Duodenal mucosa (tissue), 2 donors: ENCODE data around the gene PIK3R2.
"Not testable (repeated sequence)": the region's sequence is repeated elsewhere in the genome, so short reads cannot be mapped to it uniquely, and the experiment has no call there.

Source experiments
- H3K27ac ChIP-seq: one replicate; pipeline ENCODE4 v1.7.0; 2013; ENCODE audit warnings: low read depth, low read length
- H3K27me3 ChIP-seq, 2 donors: one replicate each; pipeline ENCODE4 v1.7.0; 2013; ENCODE audit warnings: low read length in 2 of 2, control low read depth in 1 of 2; ENCODE audit not compliant: insufficient read depth in 2 of 2, control insufficient read depth in 1 of 2
- H3K36me3 ChIP-seq, 2 donors: one replicate each; pipeline ENCODE4 v1.7.0; 2013; ENCODE audit warnings: low read length in 2 of 2, control low read depth in 1 of 2; ENCODE audit not compliant: insufficient read depth in 2 of 2, control insufficient read depth in 1 of 2
- H3K4me1 ChIP-seq, 2 donors: one replicate each; pipeline ENCODE4 v1.7.0; 2013; ENCODE audit warnings: low read length in 2 of 2, control low read depth in 1 of 2; ENCODE audit not compliant: insufficient read depth in 2 of 2, control insufficient read depth in 1 of 2
- H3K4me3 ChIP-seq, 2 donors: one replicate each; pipeline ENCODE4 v1.7.0; 2013; ENCODE audit warnings: low read length in 2 of 2, low read depth in 1 of 2
- H3K9ac ChIP-seq, 2 donors: one replicate each; pipeline ENCODE4 v1.7.0; 2013; ENCODE audit warnings: low read length in 2 of 2, low read depth in 1 of 2
- H3K9me3 ChIP-seq, 2 donors: one replicate each; pipeline ENCODE4 v1.7.0; 2013; ENCODE audit warnings: low read length in 2 of 2, control low read depth in 1 of 2; ENCODE audit not compliant: control insufficient read depth in 1 of 2

The PIK3R2 gene

DNA sequence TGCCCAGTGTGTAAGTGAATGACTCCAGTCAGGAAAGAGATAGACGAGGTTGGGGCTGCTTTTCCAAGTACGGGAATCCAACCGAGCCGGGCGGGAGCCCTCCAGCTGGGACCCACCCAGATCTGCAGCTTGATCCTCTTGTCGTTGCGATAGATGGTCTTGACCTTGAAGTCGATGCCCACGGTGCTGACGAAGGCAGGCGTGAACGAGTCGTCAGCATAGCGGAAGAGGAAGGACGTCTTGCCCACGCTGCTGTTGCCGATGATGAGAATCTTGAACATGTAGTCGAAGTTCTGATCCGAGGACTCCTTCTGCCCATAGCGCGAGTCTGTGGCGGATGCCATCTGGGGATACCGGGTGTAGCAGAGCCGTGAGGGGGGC, 49.4 kb downstream of the PIK3R2 start:
- Histone ChIP-seq H3K9ac (no peak overlapping the region), H3K36me3 (peaks cover 0 to 20% of the 10 kb centered on the region in 2 donors), H3K27me3 (no peaks in the 10 kb centered on the region), H3K9me3 (no peaks in the 10 kb centered on the region), H3K4me1 (peaks cover 7 to 13% of the 10 kb centered on the region in 2 donors), H3K4me3 (no peak overlapping the region), H3K27ac (no peak overlapping the region)

DNA sequence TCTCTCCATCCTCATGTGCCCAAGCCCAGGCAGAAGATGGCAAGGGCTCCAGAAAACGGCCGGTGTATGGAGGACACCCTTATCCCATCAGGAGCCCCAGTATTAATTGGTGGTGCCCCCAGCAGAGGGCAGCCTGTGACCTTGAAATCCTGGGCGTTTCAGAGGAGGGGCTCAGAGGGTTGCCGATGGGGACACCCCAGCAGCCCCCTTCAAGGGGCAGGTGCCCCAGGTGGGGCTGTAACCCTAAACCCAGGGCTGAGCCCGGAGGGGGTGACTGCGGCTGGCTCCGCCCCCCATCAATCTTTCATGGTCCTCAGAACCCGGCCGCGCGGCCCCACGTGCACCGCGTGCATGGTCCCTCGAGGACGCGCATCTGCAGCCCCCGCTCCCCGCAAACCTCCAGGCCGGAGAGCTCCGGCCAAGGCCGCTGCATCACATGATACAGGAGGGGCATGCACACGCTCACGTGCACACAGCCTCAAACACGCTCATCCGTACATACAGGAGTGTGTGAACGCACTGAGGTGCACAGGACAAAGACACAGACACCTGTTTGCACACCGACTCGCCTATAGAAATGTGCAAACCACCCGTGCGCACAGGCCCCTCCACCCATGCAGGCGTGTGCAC, 49.9 kb downstream of the PIK3R2 start:
- Histone ChIP-seq H3K9ac (peak overlapping the region; percentile 59 to 64), H3K4me1 (peaks cover 7 to 13% of the 10 kb centered on the region in 2 donors), H3K27me3 (no peaks in the 10 kb centered on the region), H3K36me3 (peaks cover 0 to 15% of the 10 kb centered on the region in 2 donors), H3K27ac (no peak overlapping the region), H3K4me3 (peak overlapping the region; percentile 84 to 92), H3K9me3 (no peaks in the 10 kb centered on the region)

DNA sequence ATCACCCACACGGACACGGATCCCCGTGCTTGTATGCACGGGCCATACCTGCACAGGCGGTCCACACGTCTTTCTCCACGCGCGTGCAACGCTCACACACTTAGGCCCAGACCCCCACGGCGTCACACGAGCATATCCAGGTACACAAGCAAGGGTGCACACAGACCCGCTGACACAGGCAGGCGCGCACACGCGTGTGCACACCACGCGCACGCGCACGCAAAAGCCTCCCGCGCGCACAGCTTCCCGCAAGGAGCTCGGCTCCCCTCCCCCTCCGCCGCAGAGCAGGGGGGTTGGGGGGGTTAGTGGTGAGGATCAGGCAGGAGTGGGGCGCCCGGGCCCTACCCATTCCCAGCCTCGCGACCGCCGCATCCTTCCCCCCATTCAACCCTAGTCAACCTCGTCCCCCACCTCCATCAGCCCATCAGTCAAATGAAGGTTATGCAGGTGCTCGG, 50.5 kb downstream of the PIK3R2 start:
- peaks cover 7 to 13% of the 10 kb centered on the region in 2 donors for H3K4me1 ChIP-seq
- H3K36me3 ChIP-seq: peaks cover 0 to 9% of the 10 kb centered on the region in 2 donors
- H3K27me3 ChIP-seq: no peaks in the 10 kb centered on the region
- H3K4me3 ChIP-seq: peak overlapping the region; percentile 84 to 92
- peak overlapping the region; percentile 59 to 64 for H3K9ac ChIP-seq
- H3K9me3 ChIP-seq: no peaks in the 10 kb centered on the region
- peak overlapping the region; percentile 31 for H3K27ac ChIP-seq

DNA sequence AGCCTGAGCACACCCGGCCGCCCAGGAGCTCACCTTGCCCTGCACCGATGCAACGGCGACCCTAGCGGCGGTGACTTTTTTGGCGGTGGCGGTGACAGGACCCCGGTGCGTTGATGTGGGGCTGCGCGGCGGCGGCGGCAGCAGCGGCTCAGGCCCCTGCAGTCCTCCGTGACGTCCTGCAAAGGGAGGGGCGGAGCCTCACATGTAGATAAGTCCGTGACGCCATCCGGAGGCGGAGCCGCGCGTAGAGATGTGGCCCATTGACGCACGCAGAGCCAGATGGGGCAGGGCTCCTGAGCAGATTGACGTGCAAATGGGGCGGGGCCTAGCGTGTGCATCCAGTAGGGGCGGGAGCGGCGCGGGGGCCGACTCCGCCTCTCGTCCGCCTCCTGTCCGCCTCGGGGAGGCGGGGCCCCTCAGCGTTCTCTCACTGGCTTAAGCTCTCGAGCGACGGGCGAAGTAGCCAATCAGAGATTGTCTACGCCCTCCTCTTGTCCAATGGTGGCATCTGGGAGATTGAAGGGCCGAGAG, 51.0 kb downstream of the PIK3R2 start, which contains the start of gene RAB3A:
Gene RAB3A (minus strand): TSS at position 180 of the 531 bp plus-strand sequence. CDS start 1,302 bp downstream, outside the sequence.
- peaks cover 0 to 6% of the 10 kb centered on the region in 2 donors for H3K36me3 ChIP-seq
- no peaks in the 10 kb centered on the region for H3K9me3 ChIP-seq
- no peaks in the 10 kb centered on the region for H3K27me3 ChIP-seq
- H3K27ac ChIP-seq: peak within 1 kb of the TSS; percentile 84
- peak within 1 kb of the TSS; percentile 84 to 85 for H3K9ac ChIP-seq
- H3K4me3 ChIP-seq: peak within 1 kb of the TSS; percentile 84 to 92
- H3K4me1 ChIP-seq: peaks cover 7 to 13% of the 10 kb centered on the region in 2 donors

DNA sequence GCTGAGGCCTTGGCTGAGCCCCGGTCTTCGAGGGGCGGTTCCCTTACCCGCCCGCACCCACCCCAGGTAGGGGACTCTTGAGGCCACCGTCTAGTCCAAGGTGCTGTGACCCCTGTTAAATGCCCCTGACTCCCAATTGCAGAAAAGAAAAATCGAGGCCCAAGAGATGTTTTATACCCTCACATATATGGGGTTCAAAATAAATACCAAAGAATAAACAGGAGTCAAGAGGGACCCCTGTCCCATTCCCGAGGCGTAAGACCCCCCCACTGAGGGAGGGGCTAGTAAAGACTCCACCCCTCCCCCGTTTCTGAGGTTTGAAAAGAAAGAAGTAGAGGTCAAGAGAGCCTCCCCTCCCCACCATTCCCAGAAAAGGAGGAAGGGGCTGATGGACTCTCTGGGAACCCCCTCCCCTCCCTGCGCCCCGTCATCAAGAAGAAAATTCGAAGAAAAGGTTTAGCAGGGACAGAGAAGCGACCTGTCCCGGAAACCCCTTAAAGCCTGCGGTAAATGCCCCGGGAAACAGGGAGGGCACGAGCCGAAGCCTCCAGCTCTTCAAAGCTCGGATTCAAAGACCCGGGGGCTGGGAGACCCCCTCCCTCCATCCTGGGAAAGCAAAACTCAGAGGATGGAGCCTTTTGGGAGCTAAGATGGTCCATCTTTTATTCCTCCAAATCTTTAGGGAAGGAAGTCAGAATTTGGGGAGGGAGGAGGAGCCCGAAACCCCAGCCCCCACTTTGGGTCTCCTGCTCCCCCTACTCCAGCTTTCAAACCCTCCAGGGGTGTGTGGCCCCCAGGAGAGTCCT, 51.6 kb downstream of the PIK3R2 start:
- peaks cover 0 to 6% of the 10 kb centered on the region in 2 donors for H3K36me3 ChIP-seq
- H3K4me3 ChIP-seq: peak overlapping the region; percentile 66 to 75
- H3K27ac ChIP-seq: peak overlapping the region; percentile 84
- H3K9me3 ChIP-seq: no peaks in the 10 kb centered on the region
- peak overlapping the region; percentile 84 to 85 for H3K9ac ChIP-seq
- peaks cover 7 to 13% of the 10 kb centered on the region in 2 donors for H3K4me1 ChIP-seq
- no peaks in the 10 kb centered on the region for H3K27me3 ChIP-seq

DNA sequence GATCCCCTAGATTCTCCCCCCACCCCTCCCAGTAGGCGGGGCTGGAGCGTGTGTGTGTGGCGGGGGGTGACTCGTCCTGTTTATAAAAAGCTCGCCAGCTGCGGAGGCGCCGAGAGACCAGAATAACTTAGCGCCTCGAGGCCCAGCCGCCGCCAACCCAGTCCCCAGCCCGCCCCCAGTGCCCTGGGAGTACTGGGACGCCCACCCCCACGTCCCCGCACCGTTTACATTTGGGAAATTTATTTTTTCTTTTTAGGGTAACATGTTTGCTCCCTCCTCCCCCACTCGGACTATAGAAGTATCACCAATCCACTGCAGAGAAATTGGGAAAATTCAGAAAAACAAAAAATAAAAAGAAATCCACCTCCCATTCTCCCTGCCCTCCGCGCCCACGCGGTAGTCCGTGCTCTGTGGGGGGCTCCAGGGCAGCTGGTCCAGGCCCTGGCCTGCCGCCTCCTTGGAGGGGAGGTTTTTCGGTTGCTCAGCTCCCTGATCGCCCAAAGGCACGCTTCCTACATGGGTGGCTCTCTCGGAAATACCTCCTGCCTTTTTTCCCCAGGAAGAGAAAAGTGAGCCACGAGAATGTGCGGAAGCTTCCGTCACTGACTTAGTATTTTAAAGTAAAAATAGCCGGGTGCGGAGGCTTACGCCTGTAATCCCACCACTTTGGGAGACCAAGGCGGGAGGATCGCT, 52.4 kb downstream of the PIK3R2 start:
- Histone ChIP-seq H3K4me1 (peaks cover 7 to 13% of the 10 kb centered on the region in 2 donors), H3K9me3 (no peaks in the 10 kb centered on the region), H3K36me3 (peaks cover 0 to 3% of the 10 kb centered on the region in 2 donors), H3K27me3 (no peaks in the 10 kb centered on the region), H3K4me3 (peak overlapping the region; percentile 66 to 75), H3K27ac (peak overlapping the region; percentile 84), H3K9ac (peak overlapping the region; percentile 84 to 85)

DNA sequence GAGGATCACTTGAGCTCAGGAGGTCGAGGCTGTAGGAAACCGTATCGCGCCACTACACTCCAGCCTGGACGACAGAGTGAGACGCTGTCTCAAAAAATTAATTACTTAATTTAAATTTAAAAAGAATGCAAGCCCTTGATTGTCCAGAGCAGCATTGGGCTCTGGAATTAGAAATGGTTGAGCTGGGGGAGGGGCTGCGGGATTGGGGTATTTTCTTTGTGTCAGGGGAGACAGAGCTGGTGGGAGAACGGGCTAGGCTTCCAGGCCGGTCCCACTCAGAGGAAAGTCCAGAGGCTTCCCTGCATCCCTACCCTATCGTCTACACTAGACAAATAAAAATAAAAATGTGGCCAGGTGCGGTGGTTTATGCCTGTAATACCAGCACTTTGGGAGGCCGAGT, 53.1 kb downstream of the PIK3R2 start:
- peak overlapping the region; percentile 10 for H3K27ac ChIP-seq
- no peaks in the 10 kb centered on the region for H3K9me3 ChIP-seq
- H3K4me3 ChIP-seq: no peak overlapping the region
- no peak overlapping the region for H3K9ac ChIP-seq
- H3K36me3 ChIP-seq: no peaks in the 10 kb centered on the region
- peaks cover 7 to 13% of the 10 kb centered on the region in 2 donors for H3K4me1 ChIP-seq
- H3K27me3 ChIP-seq: no peaks in the 10 kb centered on the region

DNA sequence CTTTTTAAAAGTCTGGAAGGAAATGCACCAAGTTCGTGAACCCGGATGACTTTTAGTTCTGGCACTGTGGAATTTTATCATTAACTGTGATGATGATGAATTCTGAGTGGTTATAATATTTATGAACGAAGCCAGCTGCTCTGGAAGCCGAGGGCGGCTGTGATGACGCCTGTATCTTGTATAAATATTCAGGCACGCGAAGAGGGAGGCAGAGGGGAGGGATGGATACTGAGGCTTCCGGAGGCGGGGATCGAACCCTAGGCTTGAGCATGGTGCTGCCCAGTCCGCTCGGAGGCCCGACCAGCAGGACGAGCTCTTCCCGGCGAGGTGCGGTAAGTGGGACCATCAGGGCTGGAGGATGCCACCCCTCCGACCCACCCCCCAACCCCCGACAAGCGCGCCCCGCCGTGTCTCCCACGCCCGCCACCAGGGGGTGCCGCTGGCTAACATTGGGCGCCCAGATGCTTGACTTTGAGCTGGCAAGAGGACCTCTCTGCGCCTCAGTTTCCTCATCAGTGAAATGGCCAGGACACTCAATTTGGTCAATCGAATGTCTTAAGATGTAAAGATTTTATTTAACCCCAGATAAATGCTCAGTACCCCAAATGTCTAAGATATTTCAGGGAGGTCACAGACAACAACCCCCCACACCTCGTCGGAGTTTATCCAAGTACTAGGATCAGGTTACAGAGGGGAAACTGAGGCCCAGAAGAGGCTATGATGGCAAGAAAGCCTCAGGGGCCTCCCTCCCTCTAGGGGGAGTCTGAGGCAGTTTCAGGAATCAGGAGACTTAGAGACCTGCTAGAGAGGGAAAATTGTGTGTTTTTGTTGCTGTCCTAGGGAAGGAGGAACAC, 55.4 kb downstream of the PIK3R2 start:
- Histone ChIP-seq H3K4me3 (no peak overlapping the region), H3K4me1 (peaks cover under 1 to 2% of the 10 kb centered on the region in 2 donors), H3K9ac (no peak overlapping the region), H3K27ac (no peak overlapping the region), H3K36me3 (no peaks in the 10 kb centered on the region), H3K27me3 (no peaks in the 10 kb centered on the region), H3K9me3 (no peaks in the 10 kb centered on the region)

DNA sequence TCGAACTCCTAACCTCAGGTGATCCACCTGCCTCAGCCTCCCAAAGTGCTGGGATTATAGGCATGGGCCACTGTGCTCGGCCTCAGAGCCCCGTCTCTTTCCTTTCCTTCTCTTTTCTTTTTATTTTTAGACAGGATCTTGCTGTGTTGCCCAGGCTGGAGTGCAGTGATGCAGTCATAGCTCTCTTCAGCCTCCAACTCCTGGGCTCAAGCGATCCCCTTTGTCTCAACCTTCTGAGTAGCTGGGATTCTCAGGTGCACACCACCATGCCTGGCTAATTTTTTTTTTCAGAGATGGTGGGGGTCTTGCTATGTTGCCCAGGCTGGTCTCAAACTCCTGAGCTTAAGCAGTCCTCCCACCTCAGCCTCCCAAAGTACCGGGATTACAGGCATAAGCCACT, 56.9 kb downstream of the PIK3R2 start:
- not testable (repeated sequence) for H3K4me1 ChIP-seq, H3K4me3 ChIP-seq, H3K9ac ChIP-seq

More for the DNA sequence above, 56.9 kb downstream of the PIK3R2 start:
- not testable (repeated sequence) for H3K27ac ChIP-seq, H3K36me3 ChIP-seq, H3K27me3 ChIP-seq, H3K9me3 ChIP-seq
